Measurements from ENCODE around the gene HOXA11.

The HOXA11 gene

DNA sequence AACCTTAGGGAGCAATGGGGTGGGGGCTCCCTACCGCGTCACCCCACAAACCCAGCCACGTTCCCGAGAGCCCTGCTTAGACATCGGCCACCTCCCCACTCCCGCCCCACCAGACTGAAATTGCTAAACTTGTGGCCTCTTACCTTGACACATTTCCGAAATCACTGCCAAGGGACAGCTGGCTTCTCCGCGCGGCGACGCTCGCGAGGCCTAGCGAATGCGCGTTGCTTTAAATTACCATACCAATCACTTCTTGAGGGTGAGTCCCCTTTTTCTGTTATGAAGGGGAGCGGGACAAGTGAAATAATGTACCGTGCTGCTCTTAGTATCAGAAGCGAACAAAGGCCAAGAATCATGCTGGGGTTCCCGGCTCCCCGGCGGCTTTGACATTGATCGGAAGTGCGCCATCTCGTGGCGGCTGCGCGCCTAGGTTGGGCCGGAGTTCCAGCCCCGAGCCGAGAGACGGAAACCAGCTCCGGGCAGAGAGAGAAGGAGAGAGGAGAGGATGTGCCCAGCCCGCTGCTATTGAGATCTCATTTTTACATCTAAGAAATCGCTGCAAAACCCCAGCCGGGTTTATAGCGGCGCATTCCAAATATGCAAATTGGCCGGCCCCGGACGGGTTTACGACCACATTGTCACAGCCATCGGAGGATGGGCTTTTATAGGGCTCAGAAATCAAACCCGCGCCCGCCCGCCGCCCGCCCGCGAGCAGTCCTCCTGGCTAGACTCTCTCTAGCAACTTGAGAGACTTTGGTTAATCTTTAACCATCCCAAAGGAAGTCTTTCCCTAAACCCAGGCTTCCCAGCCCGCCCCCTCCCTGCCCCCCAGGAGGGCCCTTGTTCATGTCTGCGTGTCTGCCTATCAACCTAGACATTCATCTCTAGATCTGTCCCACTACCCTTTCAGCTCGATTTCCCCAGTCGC is 5.3 kb downstream of the HOXA11 start:
- DNase-seq: peak; percentile 87

DNA sequence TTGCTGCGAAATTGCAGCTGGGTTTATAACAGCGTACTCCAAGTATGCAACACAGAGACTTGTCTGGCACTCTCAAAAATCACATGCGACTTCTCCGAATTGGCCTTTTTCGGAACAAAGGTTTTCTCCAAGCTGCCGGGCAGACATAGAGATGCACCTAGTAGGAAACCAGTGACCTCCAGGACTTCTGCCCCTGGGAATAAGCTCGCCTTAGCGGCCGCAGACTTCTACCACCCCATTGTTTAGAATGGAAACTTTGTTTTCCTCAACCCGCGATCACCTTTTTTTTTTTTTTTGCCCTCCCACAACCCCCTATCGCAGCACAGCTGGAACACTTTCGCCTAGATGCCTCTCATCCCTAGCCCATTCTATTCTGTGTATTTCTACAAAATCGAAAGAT is 6.0 kb downstream of the HOXA11 start:
- DNase-seq: peak; percentile 29

DNA sequence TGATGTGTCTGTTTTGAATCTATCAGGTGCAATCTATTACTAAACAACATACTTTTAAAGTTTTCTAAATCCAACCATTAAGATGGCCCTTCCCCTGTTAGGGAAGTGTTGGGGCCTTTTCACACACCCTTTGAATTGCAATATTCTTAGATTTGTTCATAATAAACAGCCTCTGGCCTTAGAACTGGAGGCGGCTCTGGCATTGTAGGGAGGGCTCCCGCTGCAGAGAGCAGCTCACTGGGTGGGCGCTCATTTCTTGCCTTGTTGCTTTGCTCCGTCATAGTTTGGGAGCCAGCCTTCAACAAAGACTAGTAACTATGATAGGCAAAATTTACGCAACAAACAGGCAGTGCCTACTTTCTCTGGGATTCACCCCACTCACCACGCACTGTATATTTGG is 6.7 kb downstream of the HOXA11 start:
- peak; percentile 79 for DNase-seq

DNA sequence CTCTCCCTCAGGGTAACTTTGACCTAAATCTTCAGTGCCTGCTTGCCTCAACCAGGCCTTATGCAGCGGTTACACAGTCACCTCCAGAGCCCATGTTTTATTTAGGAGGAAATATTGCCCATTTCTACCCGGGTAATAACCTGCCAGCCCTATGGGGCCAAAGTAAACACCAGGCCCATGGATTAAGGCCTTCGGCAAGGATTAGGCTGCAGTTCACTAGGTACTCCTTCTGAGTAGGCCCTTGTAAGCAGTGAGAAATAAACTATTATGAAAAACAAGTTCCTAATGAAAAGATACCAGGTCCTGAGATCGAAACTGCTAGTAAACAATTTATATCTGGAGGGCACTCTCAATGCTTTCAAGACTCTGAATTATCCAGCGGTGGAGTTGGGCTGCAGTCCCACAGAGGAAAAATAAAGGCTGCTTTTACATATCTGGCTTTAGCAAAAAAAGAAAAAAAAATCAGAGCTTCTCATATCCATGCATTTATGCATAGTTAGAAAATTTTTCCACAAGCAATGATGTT is 7.2 kb downstream of the HOXA11 start:
- peak; percentile 23 for DNase-seq

DNA sequence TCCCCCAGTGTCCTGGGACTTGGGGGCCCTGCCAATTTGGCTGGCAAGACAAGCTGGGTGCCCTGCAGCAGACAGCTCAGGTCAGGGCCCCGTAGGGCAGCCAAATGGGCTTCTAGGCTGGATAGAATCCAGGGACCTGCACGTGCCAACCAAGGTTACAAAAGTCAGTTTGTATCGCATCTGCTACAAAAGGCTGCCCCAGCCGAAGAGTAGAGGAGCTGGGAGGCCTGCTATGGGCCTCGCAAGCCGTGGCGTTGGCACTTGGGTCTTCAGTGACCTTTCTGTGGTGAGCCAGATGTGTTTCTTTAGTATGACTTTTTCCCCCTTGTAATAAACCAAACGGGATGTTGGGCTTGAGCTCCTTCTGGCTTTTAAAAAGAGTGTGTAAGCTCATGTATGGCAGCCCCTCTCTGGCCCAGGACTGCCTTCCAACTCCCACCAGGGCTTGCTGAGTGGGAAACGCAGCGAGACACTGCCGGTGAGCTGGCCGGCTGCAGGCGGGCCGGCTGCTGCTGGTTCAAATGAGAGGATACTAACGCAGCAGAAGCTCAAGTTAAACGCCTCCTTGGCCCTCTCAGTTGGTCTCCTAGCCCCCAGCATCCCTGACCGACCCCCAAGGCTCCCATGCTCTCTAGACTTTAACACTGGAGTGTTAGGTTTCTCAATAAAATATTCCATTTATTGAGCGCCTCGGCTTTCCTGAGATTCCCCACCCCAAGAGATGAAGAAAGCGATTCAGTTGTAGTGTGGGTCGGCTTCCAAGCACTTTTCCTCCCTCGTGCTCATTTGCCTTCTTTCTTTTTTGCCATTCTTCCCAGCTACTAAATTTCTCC is 7.9 kb downstream of the HOXA11 start:
- peak; percentile 48 for DNase-seq

DNA sequence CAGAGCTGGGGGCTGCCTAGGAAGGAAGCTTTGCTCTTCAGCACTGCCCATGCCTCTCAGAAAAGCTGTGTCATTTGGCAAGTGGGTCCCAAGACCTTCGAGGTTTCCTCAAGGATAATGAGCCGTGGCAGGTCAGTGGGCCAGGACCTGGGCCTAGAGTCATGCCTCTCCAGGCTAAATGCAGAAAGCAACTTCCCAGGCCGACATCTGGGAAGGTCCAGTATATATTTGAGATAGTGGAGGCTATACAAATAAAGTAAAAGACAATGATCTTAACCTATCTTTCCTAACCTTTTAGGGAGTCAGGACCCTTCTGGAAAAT is 8.5 kb downstream of the HOXA11 start:
- peak; percentile 26 for DNase-seq

DNA sequence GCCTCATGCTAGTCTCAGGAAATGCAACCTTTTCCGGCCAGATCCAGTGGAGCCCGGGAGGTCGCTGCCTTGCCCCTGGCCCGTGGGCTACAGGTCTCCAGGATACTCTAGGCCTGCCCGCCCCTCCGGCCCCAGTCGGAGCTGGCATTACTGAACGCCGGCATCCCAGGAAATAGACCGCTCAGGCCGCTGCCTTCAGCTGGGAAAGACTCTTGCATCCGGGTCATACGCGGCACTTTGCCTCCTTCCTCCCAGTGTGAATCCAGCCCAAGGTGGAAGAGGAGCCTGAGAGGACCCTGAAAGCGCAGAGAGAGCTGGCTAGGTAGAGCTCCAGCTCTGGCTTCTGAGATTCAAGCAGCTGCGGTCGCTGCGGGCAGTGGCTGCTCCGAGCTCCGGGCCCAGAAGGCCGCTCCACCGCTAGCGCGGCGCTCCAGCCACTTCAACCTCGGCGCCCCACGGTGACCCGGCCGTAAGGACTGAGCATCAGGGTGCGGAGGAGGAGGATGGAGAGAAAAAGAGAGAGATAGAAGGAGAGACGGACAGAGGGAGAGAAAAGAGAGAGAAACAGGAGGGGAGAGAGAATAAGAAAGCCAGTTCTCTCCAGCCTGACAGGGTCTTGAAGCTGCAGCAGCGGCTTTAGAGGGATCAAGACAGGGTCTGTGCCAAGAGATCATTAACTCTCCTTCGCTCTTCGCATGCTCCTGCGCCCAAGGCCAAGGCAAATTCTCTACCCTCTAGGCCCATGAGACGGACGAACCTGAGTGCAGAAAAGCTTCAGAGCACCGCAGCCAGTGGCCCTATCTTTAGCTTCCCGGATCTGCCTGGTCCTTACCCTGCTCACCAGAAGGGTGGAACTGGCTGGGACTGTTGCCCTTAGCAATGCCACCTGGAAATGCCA is 9.2 kb downstream of the HOXA11 start:
- peak; percentile 69 for DNase-seq

DNA sequence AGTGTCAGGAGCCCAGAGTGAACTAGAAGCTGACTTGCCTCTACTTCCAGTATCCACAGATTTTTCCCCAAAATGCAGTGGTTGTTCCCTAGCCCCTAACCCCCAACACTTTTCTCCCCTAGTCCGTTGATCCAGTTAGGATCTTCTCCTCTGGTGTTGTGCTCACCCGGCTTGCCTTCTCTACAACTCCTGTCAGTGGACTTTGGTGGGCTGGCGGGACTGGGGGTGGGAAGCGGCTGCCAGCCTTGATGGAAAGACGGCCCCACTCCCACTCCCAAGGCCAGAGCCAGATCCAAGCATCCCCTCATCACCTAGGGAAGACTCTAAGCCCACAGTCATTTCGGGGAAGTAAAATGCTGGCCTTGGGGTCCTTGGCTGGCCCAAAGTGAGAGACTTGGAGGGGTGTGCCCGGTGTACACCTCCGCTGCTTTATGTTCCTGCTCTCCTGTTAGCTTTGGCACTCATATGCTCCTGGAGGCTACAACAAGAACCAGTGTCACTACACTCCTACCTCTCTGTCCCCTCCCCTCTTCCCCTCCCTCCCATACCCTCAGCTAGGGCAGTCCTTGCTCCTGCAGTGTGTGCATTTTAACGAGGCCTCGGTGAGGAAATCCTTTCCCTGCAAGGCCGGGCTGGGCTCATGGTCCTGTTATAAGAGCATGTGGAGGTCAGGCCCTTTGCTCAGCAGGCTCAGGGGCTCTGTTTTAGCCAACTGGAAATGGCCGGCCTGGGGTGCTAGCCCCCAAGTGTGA is 10.0 kb downstream of the HOXA11 start:
- DNase-seq: peak; percentile 41

DNA sequence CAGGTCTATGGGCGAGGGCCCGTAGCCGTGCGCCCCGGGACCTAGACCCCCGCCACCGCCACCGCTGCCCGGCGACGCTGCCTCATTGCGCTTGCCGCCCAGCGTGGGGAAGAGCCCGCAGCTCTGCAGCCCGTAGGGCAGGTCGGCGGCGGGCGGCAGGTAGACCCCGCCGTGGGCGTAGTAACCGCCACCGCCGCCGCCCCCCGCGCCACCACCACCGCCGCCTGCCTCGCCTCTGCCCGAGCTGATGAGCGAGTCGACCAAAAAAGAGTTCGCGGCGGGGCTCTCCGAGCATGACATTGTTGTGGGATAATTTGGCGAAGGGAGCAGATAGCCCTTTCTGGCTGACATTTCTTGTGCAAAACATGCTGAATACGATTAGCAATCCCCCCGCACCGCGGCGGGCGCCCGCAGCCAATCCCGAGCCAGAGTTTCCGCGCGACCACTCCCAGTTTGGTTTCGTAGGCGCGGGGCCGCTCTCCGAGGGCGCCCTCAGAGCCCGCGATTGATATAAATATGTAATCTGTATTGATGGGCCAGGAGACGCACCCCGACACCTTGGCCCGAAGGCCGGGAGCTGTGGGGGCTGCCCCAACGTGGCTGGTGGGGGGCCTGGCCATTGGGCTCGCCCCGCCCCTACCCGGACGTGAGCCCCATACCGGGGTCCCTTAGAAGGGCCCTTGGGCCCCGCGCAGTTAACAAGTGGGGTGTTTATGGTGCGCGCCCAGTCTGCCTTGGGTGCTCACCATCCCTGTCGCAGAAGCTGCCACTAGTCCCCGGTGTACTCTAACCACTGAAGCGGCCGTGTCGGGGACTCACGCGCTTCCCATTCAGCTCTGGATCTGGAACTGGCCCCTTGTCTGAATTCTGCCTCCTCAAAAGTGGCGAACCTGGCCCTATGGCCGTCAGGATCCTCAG is 10.8 kb downstream of the HOXA11 start, which contains the start of gene HOXA10:
TSS of gene HOXA10 (minus strand) at position 365 of the 918 bp plus-strand sequence. CDS start at position 351, 14 bp downstream.
- peak; percentile 67 for DNase-seq

DNA sequence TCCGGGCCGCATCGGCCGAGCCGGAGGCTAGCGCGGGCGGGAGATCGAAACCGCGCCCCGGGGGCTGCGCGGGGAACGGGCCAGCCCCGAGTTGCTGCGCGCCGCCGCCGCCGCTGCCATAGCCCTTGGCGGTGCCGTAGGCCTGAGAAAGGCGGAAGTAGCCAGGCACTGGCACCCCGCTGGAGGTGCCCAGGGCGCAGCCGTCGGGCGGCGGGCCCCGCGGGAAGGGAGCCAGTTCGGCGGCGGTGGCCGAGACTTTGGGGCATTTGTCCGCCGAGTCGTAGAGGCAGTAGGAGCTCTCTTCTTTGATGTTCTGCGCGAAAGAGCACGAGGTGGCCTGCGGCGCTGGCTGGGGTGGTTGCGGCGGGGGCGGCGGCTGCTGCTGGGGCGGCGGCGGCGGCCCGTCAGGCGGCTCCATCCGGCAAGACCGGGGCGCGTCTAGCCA is 11.5 kb downstream of the HOXA11 start:
- DNase-seq: peak; percentile 47

DNA sequence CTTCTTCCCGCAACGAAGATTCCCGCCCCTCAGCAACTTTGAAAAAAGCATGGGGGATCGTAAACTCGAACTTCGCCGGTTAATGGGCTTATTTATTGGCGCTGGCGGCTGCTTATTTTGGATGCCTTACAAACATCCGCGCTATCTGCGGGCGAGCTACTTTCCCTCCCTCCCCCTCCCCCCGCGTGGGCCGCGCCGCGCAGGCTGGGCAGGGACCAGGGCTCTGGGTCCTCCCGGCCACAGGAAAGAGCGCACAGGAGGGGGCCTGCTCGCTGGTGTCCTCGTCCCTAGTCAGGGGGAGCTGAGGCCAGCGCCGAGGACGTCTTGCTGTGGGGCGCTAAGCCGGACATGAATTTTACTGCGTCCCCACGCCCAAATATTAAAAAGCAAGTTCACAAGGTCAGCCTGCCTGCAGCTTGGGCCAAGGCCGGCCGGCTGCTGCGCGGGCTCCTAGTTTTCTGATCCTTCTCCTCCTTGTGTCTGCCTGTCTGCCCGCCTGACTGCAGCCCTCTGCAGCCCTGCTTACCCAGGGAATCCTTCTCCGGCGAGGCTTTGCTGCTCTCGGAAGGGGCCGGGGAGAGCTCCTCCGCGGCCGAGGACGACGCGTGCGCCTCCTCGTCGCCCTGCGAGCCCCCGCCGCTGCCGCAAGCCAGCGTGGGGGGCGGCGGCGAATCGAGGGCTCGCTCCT is 12.1 kb downstream of the HOXA11 start:
- DNase-seq: peak; percentile 58

DNA sequence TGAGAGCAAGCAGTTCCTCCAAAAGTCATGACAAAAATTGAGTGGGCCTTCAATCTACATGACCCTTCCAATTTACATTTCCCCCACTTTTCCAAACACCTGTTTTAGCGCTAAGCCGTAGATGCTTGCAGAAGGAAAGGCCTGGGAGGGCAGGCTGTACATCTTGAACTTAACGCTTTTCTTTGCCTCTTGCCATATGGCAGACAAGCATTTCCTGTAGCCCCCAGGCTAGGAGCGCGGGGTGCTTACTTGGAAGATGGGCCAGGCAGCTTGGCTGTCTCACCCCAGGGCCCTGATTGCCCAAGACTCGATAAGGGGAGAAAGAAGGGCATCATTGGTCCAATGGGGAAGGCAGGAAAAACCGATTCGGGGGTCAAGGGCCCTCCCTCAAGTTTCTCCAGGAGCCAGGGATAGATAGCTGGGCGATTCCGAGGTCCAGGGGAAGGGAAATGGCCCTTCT is 12.7 kb downstream of the HOXA11 start:
- peak; percentile 62 for DNase-seq

DNA sequence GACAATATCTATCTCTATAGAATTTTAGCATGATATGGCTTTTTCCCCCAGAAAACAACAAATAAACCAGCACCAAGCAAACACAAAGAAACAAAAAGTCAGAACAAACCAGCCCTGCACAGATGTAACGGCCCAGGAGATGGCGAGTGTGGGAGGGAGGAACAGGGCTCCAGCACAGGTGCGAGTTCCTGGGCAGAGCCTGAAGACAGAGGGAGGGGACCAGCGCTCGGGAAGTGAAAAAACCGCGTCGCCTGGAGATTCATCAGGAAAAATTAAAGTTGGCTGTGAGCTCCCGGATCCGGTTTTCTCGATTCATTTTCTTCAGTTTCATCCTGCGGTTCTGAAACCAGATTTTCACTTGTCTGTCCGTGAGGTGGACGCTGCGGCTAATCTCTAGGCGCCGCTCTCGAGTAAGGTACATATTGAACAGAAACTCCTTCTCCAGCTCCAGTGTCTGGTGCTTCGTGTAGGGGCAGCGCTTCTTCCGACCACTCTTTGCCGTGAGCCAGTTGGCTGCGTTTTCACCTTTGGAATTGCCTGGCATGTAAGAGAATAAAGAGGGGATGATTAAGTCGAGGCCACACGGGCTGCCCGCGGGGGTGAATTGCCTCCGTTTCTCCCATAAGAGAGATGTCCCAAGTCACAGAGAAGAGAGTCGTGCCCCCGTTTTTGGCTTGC is 13.3 kb downstream of the HOXA11 start:
- peak; percentile 59 for DNase-seq

DNA sequence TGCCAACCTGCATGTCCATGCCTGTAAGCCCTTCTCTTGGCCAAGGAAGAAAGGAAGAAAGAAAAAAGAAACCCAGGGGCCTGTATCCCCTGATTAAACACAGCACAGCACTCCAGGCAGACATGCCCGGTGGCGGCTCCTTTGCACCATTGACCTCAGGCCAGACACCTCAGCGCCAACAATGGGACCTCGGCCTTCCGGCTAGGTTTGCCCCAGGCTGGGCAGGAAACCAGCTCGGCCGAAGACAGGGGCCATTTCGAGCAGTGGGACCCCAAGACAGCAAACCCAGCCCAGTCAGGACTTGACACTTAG is 13.8 kb downstream of the HOXA11 start:
- peak; percentile 36 for DNase-seq

DNA sequence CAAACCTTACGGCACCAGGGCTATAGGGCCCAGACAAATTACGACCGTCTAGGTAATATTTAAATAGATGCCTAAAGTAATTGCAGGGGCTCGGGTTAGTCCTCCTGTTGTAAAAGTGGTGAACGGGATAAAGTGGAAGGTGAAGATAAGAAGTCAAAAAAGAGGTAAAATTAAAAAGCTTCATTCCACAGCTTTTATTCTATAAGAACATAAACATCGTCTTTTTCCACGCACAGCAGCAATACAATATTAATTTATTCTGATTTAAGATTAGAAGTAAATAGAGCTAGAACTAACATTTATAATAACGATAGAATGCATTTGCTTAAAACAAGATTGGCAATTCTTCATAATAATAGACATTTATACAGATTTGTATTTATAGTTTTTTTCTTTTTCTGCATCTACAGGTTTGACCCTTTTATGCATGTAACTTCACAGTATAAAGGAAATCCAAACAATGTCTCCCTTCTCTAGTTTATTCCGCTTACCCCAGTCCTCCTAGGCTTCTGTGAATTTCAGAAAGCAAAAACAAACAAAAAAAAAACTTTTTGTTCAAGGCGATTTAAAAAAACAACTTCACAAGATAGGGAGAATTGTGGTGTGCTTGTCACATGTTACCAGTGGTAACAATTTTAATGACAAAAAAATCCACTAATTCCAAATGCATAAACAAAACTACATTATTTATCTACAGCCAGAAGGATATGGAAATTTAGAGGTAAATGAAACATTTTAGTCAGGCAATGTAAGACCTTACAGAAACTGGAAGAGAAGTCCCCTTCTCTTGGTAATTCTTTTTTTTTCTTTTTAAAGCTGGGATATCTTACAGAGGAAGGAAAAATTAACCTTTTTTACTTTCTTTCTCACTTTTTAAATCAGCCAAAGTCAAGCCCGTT is 14.4 kb downstream of the HOXA11 start:
- peak; percentile 5 for DNase-seq

DNA sequence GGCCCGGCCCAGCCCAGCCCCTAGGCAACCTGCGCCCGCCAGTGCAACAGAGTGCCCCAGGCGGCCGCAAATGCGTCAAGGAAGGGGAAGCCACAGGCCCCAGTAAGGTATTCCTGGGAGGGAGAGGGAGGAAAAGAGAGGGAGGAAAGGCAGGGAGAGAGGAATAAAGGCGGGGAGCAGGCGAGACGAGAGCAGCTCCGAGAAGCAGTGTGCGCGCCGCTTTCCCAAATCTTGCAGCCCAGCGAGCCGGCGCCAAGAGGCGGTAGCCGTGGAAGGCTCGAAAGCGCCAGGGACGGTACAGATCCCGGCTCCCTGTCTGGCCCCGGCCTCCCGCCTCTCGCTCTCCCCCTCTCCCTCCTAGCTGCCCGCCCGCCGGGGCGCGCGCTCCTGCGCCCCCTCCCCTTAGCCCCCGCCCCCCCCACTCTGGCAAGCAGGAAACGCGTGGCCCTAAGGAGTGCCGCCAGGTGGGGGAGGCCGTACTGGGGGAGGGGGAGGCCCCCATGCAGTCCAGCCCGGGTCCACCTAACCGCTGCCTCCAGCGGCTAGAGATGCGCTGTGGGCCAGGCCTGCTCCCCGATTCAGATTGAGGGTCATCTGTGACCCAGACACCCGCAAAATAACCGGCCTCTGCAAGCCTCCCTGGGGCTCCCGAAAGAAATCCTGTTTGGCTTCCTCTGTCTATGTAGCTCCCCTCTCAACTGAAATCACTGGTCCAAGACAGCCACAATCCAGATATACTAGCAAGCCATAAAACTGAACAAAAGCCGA is 15.2 kb downstream of the HOXA11 start:
- DNase-seq: peak; percentile 58

DNA sequence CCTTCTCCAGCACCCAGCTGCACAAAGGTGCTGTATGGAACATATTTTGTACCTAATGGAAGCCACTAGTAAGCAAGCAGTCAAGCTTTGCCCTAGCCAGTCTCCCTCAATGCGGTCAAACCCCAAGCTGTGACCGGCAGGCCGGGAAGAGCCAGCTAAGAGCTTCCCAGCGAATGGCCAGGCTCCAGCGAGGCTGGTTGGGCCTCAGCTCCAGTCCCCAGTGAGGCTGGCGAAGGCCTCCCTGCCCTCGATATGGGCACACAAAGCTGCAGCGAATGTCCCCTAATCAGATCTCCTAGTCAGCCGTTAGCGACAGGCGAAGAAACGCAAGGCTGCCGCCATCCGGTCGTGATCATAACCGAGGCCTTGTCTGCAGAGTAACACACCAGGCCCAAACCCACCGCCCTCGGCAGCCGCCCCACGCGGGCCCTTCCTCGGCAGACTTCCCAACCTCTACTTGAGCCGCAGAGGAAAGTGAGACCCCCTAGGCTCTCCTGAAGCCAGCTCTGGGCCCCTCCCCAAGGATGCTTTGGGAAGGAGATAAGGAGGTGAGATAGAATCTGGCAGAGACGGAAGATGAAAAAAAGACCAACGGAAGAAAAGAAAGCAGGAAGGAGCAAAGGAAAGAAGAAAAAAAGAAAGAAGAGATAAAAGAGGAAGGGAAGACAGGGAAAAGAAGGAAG is 16.6 kb downstream of the HOXA11 start:
- DNase-seq: peak; percentile 74

Data from HCEC 1CT (cell line).